ENCODE measurements around the gene SLC9A3.

The SLC9A3 gene

GRCh38 chr5:538271-538771, 14.1 kb upstream of the SLC9A3 start:
- DNase-seq = no peak

DNA sequence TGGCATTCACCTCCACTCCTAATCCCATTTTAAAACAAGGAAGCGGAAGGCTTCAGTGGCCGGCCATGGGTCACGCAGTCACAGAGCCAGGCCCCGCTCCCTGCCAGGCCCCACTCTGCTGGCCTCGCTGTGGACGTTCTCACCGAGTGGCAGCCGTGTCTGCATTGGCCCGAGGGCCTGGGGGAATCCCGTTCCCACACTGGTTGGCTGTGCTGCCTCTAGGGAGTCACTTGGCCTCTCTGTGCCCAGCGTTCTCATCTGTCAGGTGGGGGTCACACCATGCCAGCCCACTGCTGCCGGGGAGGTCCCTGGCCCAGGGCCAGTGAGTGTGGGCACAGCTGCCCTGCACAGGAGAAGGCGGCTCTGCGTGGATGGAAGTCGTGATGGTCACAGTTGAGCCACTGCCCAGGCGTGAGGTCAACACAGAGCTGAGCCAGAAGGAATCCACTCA, 13.4 kb upstream of the SLC9A3 start:
- DNase-seq = no peak

GRCh38 chr5:537098-537497, 12.8 kb upstream of the SLC9A3 start:
- no peak for DNase-seq

GRCh38 chr5:535846-536698, 11.8 kb upstream of the SLC9A3 start:
- no peak for DNase-seq

DNA sequence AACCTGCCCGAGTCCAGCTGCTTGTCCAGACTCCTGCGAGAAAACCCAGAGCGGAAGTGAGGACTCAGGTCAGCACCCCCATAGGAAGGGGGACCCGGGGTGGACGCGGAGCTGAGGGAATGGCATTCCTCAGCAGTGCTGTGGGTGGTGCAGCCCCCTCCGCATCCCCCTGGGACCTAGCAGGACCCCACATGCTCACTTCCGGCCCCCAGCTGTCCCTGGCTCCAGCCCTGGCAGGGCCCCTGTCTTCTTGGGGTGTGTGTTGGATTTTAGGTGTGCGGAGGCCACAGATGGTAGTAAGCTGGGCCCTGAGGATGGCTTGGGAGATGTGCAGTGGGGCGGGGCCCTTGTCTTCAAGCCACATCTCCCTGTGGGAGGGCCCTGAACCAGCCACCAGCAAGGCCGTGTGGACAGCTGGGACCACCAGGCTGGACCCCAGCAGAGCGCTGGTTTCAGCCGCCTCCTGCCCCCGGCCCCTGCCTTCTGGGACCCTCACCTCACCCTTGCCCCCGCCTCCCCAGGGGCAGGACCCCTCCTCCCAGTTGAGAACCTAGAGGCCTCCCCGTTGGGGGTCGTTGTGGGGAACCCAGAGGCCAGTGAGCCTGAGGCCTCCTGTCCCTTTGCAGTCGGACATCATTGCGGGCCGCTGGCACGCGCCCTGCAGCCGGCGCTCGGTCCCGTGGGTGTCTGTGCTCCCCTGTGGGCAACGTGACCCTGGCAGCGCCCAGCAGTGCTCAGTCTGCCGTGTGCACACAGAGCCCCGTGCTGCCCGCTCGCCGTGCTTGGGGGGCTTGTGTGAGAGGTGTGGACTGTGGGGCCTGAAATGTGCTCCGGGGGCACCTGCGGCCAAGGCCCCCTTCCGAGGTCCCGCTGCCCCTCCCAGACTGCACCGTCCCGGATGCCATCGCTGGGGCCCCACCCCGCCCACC, 10.8 kb upstream of the SLC9A3 start:
- no peak for DNase-seq

DNA sequence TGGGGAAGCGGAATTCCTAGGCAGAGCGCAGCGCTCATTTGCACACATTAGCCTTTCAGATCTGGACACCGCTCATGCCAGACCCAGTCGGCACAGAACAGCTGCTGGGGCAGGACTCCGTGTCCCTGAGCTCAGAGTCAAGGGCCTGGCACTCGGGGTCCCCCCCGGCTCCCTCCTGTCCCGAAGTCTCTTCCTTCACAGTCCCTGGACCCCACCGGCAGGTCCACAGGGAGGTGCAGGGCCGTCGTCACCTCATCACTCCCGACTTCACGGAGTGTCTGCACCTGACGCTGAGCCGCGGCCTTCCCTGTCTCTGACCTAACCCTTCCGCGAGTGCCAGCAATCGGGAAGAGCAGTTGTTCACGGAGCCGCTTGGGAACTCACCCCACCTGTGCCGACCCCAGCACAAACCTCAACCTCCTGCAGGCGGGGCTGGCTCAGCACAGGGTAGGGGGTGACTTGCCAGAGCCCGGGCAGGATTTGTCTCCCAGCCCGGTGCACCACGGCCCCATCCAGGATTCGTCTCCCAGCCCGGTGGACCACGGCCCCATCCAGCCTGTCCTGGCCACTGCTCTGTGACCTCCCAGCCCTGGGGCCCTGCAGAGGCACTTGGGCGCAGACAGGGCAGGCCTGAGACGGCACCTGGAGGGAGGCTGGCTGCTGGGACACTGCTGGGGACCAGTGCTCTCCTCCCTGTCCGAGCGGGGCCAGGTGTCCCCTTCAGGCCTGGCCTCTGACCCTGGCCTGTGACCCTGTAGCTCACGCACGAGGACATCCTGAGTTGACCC, 9.9 kb upstream of the SLC9A3 start:
- no peak for DNase-seq

DNA sequence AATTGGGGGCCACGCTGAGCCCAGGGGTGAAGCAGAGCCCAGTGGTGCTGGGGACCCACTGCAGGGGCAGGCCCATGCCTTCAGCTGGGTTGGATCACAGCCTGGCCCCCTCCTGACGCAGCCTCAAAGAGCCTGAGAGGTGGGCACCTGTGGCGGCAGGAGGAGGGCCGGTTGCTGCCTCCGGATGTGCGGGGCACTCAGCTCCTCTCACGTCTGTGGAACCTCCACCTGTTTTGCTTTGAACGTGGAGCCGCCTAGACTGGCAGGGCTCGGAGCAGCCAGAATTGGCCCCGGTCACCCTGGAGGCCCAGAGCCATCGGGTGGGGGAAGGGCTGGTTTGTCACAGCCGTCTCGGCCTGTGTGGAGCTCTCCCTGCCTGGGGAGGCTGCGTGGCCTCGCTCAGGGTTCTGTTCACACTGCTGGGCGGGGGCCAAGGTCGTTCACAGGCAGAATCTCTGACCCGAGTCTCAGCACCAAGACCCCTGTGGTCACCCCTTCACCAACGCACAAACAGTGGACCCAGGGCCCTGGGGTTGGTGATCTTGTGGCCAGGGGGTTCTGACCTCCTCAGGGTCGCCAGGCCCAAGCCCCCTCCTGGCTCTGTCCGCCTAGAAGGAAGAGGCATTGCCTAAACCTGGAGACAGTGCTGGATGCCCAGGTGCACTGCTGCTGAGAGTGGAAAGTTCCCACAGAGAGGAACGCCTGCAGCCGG, 9.2 kb upstream of the SLC9A3 start:
- DNase-seq = no peak

DNA sequence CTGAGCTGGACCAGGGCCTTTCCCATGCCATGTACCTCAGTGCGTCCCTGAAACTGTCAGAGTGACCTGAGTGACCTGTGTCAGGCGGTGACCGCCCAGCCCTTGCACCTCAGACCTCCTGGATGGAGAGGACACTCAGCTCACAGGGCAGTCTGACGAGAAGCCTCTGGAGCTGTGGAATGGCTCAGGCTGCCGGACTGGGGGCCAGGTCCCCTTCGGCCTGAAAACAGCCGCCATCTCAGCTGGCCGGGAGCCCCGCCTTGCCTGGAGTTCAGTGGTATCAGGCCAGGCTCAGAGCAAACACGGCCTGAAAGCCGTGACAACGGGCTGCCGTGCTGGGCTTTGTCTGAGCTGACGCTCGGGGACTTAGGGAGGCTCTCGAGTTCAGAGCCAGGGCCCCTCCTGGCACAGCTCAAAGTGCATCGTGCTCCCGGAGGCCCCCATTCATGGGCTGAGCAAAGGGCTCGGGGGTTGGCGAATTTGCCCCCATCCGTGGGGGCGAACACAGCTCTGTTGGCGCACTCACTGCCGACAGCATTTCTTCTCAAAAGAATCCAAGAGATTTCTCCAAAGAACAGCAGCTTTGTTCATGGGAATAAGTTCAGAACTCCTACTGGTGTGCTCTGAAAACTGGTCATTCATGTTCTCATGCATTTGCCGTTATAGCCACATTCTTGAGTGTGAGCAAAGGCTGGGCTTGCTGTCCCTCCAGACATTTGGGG, 8.4 kb upstream of the SLC9A3 start:
- DNase-seq = no peak

- no peak for DNase-seq
Observed at GRCh38 chr5:531749-532315, 7.6 kb upstream of the SLC9A3 start.

- DNase-seq = no peak
Observed at GRCh38 chr5:531101-531748, 7.0 kb upstream of the SLC9A3 start.

- DNase-seq = peak; percentile 99
Observed at GRCh38 chr5:530001-530955, 6.0 kb upstream of the SLC9A3 start.

DNA sequence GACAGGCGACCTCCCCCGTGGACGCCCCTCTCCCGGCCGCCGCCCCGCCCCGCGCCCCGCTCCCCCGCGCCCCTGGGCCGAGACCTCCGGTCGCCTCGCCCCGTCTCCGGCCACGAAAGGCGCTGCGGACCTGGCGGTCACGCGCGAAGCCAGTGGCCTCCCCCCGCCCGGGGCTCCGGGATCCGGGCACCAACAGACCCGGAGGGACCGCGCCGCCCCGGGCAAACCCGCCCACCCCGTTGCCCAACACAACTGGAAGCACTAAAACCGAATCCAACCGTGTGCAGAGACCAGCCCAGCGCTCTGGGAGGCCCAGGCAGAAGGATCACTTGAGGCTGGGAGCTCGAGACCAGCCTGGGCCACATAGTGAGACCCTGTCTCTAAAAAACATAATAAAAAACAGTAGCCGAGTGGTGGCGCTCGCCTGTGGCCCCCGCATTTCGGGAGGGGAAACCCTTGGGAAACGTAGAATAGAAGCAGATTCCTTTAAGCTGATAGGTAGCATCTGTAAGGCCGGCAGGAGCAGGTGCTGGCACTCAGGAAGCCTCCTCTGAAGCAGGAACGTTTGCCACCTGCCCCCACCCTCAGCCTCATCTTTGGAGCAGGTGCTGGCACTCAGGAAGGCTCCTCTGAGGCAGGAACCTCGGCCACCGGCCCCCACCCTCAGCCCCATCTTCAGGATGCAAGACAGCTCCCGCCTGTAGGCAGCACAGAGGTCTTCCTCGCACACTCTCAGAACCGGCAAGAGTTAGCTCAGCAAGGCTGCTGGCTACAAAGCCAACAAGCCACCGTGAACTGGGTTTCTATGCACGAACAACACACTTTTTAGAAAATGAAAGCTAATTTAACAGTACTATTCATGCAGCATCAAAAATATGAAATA, 4.6 kb upstream of the SLC9A3 start:
- DNase-seq = no peak

DNA sequence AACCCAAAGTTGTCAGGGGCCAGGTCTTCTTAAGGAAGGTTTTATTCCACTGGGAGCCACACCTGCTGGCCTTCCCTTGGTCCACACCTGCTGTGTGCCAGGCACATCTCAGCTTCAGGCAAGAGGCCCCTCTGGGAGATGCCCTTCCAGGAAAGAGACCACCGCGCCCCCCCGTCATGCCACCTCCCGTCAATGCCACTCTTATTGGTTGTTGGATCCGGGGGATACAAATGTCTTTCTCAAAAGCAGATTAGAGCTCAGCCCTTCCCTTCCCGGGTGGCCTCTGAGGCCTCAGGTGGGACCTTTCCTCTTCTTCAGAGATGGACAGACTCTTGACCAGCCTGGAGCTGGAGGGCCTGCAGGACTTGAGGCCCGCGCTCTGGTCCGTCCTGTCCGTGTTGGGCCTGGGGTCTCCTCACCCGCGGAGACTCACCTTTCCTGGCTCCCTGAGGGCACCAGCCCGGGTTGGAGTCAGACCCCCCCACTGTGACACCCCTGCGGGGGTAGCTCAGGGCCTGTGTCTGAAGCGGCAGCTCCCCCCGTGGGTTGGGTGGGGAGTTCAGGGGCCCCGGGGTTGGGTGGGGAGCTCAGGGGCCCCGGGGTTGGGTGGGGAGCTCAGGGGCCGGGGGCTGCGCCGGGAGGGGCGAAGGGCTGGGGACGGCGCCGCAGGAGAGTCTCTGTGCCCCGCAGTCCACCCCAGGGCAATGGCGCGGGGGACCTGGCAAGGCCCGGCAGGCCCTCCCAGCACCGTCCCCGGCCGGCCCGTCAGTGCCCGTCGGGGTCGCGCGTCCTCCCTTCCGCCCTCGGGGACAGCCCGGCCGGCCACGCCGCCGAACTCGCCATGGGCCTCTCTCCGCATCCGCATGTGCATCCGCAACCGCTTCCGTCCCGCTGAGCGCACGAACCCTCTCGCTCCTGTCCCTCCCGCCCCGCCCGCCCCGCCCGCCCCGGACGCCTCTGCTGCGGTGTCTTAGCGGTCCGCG, 3.7 kb upstream of the SLC9A3 start:
- DNase-seq = no peak

GRCh38 chr5:526456-527088, 2.3 kb upstream of the SLC9A3 start:
- no peak for DNase-seq

DNA sequence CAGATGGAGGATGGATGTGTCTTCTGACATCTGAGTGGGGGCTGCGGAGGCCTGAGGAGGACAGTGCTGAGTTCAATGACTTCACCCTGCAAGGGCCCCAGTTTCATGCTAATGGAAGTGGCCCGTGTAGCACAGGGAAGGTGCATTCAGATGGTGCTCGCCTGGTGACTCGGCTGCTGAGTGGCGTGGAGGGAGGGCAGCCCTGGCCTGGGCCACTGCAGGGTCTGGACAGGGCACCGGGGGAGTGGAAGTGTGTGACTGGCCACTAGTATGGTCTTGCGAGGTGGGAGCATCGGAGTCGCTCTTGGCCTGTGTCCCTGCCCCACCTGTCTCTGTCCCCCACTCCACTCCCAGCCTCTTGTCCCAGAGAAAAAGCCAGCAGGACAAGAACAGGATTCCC, 1.7 kb upstream of the SLC9A3 start:
- DNase-seq = no peak

DNA sequence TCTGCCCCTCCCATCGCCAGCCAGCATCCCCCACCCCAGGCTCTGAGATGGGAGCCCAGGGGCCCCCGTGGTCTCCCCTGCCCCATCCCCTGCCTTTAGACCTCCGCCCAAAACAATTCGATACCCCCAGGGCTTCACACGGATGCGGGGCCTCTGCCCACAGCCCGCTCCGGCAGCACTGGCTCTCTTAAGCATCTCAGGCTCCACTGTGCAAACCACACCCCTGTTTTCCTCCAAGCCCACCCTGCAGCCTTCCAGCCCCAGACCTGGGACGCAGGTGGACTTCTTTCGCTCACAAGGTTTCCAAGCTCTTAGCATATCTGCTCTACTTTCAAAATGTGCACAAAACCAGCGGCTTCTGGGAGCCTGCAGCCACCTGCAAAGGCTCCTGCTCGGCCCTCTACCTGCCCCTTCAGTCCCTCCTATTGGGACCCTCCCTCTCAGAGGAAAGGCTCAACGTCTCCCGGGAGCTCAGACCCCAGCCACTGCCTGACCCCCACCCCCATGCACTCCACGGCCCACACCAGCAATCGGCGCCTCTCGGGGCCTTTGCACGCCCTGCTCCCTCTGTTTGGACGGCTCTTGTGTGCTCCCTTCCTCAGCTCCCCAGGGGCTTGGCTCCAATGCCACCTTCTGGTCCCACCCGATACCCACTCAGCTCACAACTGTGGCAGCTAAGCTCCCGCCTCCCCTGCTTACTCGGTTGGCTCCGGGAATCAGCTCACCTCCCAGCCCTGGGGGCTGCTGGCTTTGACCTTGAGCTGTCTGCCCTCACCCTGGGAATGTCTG, 918 bp upstream of the SLC9A3 start:
- DNase-seq = no peak
